Right cardiac atrium (tissue), 5 donors: ENCODE data around the gene ZPR1. TPM values are rescaled to one million over a fixed set of nuclear protein-coding genes. Genes with fewer than 3 reads are reported as not detected.
"Not testable (repeated sequence)": the region's sequence is repeated elsewhere in the genome, so short reads cannot be mapped to it uniquely, and the experiment has no call there.

Source experiments
- ATAC-seq, 2 donors: fragments of 200-7000 bp; cut with Tn5 transposase; one replicate each; pipeline versions ENCODE4 v1.8.0 to v1.9.1; 2020; ENCODE audit warnings: moderate library complexity in 2 of 2, mild to moderate bottlenecking in 1 of 2
- DNase-seq, 3 donors: peaks; one replicate each; pipeline ENCODE4 v3.0.0-alpha.2; 2020
- H3K27ac ChIP-seq: one replicate; pipeline ENCODE4 v1.5.1; 2013; ENCODE audit warnings: mild to moderate bottlenecking, low read length, control low read depth, moderate library complexity
- H3K27me3 ChIP-seq: one replicate; pipeline ENCODE4 v1.6.1; 2013; ENCODE audit not compliant: control insufficient read depth, insufficient read depth
- H3K4me1 ChIP-seq: one replicate; pipeline ENCODE4 v1.6.1; 2013; ENCODE audit warnings: low read length; ENCODE audit not compliant: control insufficient read depth, insufficient read depth
- H3K4me3 ChIP-seq: one replicate; pipeline ENCODE4 v1.5.1; 2013; ENCODE audit warnings: low read length, control low read depth
- H3K9me3 ChIP-seq: one replicate; pipeline ENCODE4 v1.6.1; 2013; ENCODE audit warnings: low read length; ENCODE audit not compliant: control insufficient read depth
- WGBS: extraction: QIAGEN DNeasy Blood & Tissue Kit; methylation state at CpG from one replicate; pipeline ENCODE4 v1.1.7; 2013; 5-methylcytosine and 5-hydroxymethylcytosine counted together
- intact Hi-C, 4 donors: fragments of 100-400 bp; cut with DNase I; formaldehyde crosslinking; loops; one replicate each; pipeline versions ENCODE4 v1.11.0 to v1.14.0; 2022 to 2023
- long read RNA-seq, 4 donors: library from polyadenylated mRNA; unstranded; transcript quantifications; one replicate each; pipeline ENCODE4 v2.0.0, GENCODE V29; 2020 to 2021
- polyA plus RNA-seq: library from polyadenylated mRNA; stranded (reverse); fragments of 200-250 nt; gene quantifications from one replicate; pipeline ENCODE4 v1.2.3, GENCODE V29; 2013
- total RNA-seq, 4 donors: library from RNA; stranded (reverse); fragmentation: NEBNext Ultra II Directional; extraction: Animal tissue kit (Norgen Biotek cat#: 25700); gene quantifications; one replicate each; pipeline ENCODE4 v1.2.1, GENCODE V29; 2021
- donor health status: healthy with polysubstance abuse.
- donor health status: DM: no; HTN: yes; CAD: no.
- donor health status: DM: no; HTN: no; CAD: no.
- donor health status: DM: no; HTN: yes; CAD: no; lungs with severe emphysema.
- donor health status: DM: yes; HTN: yes; CAD: no.

The ZPR1 gene, protein sequence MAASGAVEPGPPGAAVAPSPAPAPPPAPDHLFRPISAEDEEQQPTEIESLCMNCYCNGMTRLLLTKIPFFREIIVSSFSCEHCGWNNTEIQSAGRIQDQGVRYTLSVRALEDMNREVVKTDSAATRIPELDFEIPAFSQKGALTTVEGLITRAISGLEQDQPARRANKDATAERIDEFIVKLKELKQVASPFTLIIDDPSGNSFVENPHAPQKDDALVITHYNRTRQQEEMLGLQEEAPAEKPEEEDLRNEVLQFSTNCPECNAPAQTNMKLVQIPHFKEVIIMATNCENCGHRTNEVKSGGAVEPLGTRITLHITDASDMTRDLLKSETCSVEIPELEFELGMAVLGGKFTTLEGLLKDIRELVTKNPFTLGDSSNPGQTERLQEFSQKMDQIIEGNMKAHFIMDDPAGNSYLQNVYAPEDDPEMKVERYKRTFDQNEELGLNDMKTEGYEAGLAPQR
- total RNA-seq (10 to 100 TPM; 17.1 to 30.3 (median 23.7) TPM), polyA plus RNA-seq (9.6 TPM)
- long read RNA-seq, donor 1, full-length matches to known transcripts: 29 of 31 reads
- long read RNA-seq, donor 1, partial matches to known transcripts: 1 of 31 reads
- long read RNA-seq, donor 1, other reads (novel, unspliced or antisense): 1 of 31 reads
- long read RNA-seq, donor 2, full-length matches to known transcripts: 20 of 21 reads
- long read RNA-seq, donor 2, partial matches to known transcripts: 0 of 21 reads
- long read RNA-seq, donor 2, other reads (novel, unspliced or antisense): 1 of 21 reads
- long read RNA-seq, donor 3, full-length matches to known transcripts: 114 of 135 reads
- long read RNA-seq, donor 3, partial matches to known transcripts: 5 of 135 reads
- long read RNA-seq, donor 3, other reads (novel, unspliced or antisense): 16 of 135 reads
- long read RNA-seq, donor 4, full-length matches to known transcripts: 22 of 25 reads
- long read RNA-seq, donor 4, partial matches to known transcripts: 2 of 25 reads
- long read RNA-seq, donor 4, other reads (novel, unspliced or antisense): 1 of 25 reads

DNA sequence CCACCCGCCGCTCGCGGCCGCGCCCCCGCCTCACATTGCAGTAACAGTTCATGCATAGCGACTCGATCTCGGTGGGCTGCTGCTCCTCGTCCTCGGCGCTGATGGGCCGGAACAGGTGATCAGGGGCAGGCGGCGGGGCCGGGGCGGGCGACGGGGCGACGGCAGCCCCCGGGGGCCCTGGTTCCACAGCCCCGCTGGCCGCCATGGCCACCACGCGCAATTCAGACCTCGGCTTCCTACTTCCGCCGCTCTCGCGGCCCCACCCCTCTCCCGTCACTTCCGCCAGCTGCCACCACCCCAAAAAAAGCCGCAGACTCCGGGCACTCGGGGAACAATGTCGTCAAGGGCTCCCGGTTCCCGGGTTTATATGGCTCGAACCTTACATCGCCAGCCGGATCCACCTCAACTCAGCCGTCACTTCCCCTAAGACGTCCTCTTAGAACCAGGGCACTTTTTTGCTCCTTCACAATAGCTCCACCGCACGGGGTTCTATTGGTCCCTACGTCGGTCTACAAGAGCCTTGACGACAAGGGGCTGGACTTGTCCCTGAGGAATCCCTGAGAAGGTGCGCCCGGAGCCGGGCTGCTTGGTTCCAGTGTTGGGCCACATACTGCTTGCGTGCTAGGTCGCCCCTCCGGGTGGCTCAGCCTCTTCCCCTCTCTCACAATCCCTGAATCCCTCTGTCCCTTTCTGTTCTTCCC lies at the start of gene ZPR1:
Gene ZPR1 (minus strand): TSS at position 238 of the 701 bp plus-strand sequence. CDS start 33 bp downstream, at position 205.
- peak within 1 kb of the TSS; percentile 99 for H3K4me3 ChIP-seq
- 1% methylated on average over 56 of the region's 56 CpGs for WGBS
- DNase-seq (peak; percentile 87 to 94 (median 94)), ATAC-seq (peak; percentile 85 to 86)
- H3K4me1 ChIP-seq: peaks cover 3% of the 10 kb centered on the region
- peak within 1 kb of the TSS; percentile 96 for H3K27ac ChIP-seq
- intact Hi-C loops: no loop called here
- H3K9me3 ChIP-seq: no peaks in the 10 kb centered on the region
- H3K27me3 ChIP-seq: no peaks in the 10 kb centered on the region

DNA sequence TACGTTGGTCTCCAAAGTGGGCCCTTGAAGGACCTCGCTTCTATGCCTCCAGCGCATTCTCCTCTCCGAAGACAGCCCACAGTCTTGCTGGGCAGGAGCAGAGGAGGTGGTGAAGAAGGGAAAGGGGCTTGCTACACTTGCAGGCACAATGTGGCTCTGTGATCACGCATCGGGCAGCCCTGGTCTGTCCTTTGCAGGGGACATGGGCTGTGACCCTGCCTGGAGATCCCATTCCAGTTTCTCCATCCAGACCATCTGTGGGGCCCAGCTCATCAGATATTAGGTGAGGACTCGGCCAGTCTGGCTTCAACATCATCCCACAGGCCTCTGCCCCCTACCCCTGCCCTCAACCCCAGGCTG lies 48.8 kb upstream of the ZPR1 start:
- ATAC-seq: no peak
- 88% methylated on average over 7 of the region's 7 CpGs for WGBS
- Histone ChIP-seq H3K4me1 (peaks cover 3% of the 10 kb centered on the region), H3K9me3 (no peaks in the 10 kb centered on the region), H3K27me3 (no peaks in the 10 kb centered on the region), H3K4me3 (no peak overlapping the region), H3K27ac (peak overlapping the region; percentile 40)
- intact Hi-C loops: loop anchor here in 3 of 4 donors (5.0 kb wide), 1 partner anchor 44 kb away; the partner anchor contains the start of gene APOA5 (in 3 of the 3)
- no peak for DNase-seq

DNA sequence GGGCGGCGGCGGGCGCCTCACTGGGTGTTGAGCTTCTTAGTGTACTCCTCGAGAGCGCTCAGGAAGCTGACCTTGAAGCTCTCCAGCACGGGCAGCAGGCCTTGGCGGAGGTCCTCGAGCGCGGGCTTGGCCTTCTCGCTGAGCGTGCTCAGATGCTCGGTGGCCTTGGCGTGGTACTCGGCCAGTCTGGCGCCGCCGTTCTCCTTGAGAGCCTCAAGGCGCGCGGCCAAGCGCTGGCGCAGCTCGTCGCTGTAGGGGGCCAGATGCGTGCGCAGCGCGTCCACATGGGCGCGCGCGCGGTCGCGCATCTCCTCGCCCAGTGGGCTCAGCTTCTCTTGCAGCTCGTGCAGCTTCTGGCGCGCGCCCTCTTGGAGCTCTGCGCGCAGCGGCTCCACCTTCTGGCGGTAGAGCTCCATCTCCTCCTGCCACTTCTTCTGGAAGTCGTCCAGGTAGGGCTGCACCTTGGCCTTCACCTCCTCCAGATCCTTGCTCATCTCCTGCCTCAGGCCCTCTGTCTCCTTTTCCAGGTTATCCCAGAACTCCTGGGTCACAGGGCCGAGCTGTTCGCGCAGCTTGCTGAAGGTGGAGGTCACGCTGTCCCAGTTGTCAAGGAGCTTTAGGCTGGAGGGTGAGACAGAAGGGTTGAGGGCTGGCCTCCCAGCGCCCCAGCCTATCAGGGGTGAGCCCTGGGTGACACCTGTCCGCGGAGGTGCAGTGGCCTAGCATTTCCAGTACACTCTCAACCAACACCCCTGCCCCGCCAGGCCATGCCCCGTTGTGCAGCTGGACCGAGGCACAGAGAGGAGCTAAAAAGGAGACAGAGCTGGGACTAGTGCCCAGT lies 48.2 kb upstream of the ZPR1 start:
- ATAC-seq (peak; percentile 87 to 88), DNase-seq (peak; percentile 93 to 99 (median 97))
- WGBS: 11% methylated on average over 57 of the region's 57 CpGs
- intact Hi-C loops: loop anchor here in 3 of 4 donors (5.0 kb wide), 1 partner anchor 44 kb away; the partner anchor contains the start of gene APOA5 (in 3 of the 3)
- Histone ChIP-seq H3K4me1 (peaks cover 3% of the 10 kb centered on the region), H3K9me3 (no peaks in the 10 kb centered on the region), H3K27ac (peak overlapping the region; percentile 42), H3K4me3 (no peak overlapping the region), H3K27me3 (no peaks in the 10 kb centered on the region)

DNA sequence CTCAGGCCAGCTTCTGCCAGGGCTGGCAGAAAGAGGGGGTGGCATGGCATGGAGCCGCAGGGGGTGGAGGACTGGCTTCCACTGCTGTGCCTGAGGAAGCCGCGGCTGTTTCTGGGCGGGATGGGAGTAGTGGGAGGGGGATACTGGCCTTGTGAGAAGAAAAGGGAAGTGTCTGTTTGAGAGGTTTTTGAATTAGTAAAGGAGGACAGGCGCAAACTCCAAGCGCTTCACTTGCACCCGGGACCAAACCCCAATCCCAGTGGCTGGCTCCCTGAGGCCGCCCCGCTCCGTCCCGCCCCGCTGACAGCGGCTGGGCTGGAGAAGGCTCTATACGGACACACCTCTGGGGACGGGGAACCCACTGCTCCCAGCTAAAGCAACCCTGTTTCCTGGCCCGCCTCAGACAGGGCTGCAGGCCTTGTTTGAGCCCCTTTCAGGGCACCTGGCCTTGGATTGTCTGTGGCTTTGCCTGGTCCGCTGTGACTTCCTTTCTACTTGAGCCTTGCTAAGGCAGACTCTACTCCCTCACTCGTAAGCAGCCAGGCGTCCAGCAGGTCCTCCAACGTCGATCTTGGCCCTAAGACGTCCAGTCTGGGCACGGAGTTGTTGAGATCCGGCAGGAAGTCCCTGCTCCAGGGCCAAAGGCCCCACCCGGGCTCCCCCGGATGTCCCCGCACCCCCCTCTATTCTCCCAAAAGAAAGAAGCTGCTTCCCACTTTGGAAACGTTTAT lies 47.4 kb upstream of the ZPR1 start:
- DNase-seq: peak in 1 of 3 donors; percentile 66
- Histone ChIP-seq H3K4me3 (no peak overlapping the region), H3K27me3 (no peaks in the 10 kb centered on the region), H3K4me1 (peaks cover 3% of the 10 kb centered on the region), H3K27ac (peak overlapping the region; percentile 42), H3K9me3 (no peaks in the 10 kb centered on the region)
- 38% methylated on average over 28 of the region's 28 CpGs for WGBS
- peak; percentile 4 to 82 for ATAC-seq
- intact Hi-C loops: loop anchor here in 3 of 4 donors (5.0 kb wide), 1 partner anchor 43 kb away; the partner anchor contains the start of gene APOA5 (in 3 of the 3)

DNA sequence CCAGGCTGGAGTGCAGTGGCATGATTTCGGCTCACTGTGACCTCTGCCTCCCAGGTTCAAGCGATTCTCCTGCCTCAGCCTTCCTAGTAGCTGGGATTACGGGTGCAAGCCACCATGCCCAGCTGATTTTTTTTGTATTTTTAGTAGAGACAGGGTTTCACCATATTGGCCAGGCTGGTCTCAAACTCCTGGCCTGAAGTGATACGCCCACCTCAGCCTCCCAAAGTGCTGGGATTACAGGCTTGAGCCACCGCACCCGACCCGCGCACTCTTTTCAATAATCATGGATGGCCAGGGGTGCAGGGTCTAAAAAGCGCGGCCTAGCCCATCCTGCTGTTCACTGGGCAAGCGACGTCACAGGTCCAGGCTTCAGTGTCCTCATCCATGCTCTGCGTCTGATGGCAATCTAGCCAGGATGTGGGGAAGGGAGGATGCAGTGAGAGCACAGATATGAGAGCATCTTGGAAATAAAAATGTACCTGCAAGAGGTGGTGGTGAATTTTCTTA lies 46.8 kb upstream of the ZPR1 start:
- not testable (repeated sequence) for H3K4me3 ChIP-seq, H3K27me3 ChIP-seq, ATAC-seq, H3K27ac ChIP-seq, H3K9me3 ChIP-seq, DNase-seq, H3K4me1 ChIP-seq
- intact Hi-C loops: loop anchor here in 3 of 4 donors (5.0 kb wide), 1 partner anchor 42 kb away; the partner anchor contains the start of gene APOA5 (in 3 of the 3)
- WGBS: 77% methylated on average over 13 of the region's 13 CpGs

DNA sequence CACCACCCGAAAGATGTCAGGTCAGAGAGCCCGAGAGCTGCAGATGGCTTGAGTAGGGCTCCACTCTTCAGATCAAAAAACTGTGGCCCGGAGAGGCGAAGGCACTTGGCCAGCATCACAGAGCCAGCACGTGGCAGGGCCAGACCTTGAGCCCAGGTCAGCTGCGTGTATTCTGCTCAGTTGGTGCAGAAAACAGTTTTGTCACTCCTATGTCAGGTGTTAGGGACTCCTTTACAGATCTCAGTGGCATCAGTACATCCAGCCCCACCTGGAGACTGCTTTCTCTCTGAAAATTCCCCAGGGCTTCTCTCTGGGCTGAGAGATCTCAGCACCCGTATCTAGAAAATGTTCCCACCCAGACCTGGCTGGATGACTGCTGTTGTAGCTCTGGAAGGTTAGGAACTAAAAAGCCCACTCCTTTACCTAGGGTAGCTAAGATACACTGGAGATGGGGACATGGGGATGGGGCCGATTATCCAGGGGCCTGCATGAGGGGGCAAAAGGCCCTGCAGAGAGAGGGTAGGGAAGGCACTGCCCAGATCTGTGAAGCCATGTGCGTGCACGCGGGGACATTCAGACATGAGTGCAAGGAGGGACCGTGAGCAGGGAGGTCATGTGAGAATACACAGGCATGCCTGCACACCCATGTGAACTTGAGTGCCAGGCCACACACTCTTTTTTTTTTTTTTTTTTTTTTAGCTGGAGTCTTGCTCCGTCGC lies 46.2 kb upstream of the ZPR1 start:
- WGBS: 91% methylated on average over 14 of the region's 14 CpGs
- ATAC-seq: no peak

DNA sequence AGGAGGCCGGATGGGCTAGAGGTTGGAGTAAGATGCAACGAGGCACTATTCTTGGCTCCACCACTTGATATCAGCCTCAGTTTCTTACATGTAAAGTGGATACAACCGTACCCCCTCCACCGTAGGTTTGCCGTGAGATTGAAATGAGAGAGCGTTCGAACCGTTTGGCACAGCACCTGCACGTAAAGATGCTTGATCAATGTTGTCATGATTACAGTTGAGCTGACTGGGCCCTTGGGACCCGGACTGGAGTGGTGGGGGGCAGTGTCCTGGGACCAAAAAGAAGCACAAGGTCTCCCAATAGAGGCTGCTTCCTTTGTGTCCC lies 45.6 kb upstream of the ZPR1 start:
- Histone ChIP-seq H3K4me3 (no peak overlapping the region), H3K4me1 (peaks cover 3% of the 10 kb centered on the region), H3K27me3 (no peaks in the 10 kb centered on the region), H3K9me3 (no peaks in the 10 kb centered on the region), H3K27ac (no peak overlapping the region)
- intact Hi-C loops: no loop called here
- WGBS: 92% methylated on average over 10 of the region's 10 CpGs
- DNase-seq (no peak), ATAC-seq (no peak)

More for the DNA sequence above, 46.2 kb upstream of the ZPR1 start:
- DNase-seq: peak in 1 of 3 donors; percentile 54
- Histone ChIP-seq H3K27ac (no peak overlapping the region), H3K4me3 (no peak overlapping the region), H3K27me3 (no peaks in the 10 kb centered on the region), H3K9me3 (no peaks in the 10 kb centered on the region), H3K4me1 (peaks cover 3% of the 10 kb centered on the region)
- intact Hi-C loops: no loop called here

DNA sequence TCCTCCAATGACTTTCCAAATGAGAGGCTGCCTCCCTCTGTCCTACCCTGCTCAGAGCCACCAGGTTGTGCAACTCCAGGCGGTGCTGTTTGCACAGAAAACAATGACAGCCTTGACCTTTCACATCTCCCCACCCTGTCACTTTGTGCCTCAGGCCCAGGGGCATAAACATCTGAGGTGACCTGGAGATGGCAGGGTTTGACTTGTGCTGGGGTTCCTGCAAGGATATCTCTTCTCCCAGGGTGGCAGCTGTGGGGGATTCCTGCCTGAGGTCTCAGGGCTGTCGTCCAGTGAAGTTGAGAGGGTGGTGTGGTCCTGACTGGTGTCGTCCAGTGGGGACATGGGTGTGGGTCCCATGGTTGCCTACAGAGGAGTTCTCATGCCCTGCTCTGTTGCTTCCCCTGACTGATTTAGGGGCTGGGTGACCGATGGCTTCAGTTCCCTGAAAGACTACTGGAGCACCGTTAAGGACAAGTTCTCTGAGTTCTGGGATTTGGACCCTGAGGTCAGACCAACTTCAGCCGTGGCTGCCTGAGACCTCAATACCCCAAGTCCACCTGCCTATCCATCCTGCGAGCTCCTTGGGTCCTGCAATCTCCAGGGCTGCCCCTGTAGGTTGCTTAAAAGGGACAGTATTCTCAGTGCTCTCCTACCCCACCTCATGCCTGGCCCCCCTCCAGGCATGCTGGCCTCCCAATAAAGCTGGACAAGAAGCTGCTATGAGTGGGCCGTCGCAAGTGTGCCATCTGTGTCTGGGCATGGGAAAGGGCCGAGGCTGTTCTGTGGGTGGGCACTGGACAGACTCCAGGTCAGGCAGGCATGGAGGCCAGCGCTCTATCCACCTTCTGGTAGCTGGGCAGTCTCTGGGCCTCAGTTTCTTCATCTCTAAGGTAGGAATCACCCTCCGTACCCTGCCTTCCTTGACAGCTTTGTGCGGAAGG lies 44.8 kb upstream of the ZPR1 start:
- no peaks in the 10 kb centered on the region for H3K9me3 ChIP-seq
- peaks cover 3% of the 10 kb centered on the region for H3K4me1 ChIP-seq
- H3K27ac ChIP-seq: no peak overlapping the region
- intact Hi-C loops: no loop called here
- H3K27me3 ChIP-seq: no peaks in the 10 kb centered on the region
- WGBS: 77% methylated on average over 13 of the region's 13 CpGs
- no peak for ATAC-seq
- peak in 1 of 3 donors; percentile 39 for DNase-seq
- no peak overlapping the region for H3K4me3 ChIP-seq
